GM12872 (cell line): ENCODE results near the gene RANGAP1.

Experiments
- CTCF ChIP-seq: IDR thresholded peaks from 3 replicates; pipeline ENCODE4 v1.5.1; 2011; ENCODE audit warnings: low read depth, mild to moderate bottlenecking, low read length, moderate library complexity; ENCODE audit not compliant: insufficient read depth

The RANGAP1 gene

DNA sequence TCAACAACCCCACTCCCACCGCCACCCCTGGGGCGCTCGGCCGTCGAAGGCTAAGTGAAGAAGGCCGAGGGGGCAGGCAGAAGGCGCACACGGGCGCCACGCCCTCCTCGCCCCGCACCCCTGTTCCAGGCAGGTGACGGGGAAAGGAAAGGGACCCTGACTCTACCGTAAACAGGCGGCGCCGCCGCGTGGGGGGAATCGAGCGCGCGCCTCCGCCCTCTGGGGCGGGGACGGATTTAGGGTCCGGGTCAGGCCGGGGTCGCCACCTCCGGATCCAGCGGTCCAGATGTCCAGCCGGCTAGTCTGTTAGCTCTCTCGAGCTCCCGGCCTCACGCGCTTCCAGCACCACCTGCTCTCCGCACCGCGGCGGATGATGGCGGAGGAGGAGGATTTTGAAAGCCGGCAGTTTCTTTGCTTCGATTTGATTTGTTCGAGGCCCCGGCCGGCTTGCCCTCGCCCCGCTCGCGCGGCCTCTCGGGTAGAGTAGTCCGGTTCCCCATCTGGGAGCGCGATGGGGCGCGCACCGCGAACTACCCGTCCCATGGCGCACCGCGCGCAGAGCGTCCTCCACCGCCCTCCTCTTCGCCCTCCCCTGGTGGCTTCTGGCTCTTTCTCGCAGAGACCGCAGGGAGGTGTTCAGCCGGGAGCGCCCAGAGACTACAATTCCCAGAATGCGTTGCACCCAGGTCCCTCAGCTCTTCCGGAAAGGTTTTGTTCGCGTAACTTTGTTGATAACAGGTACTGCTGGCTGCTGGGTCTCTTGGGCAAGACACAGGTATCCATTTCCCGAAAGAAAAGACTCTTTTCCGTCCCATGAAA is at the start of gene RANGAP1:
RANGAP1 (minus strand) TSS at position 368 of the 819 bp plus-strand sequence. CDS start 5,143 bp downstream, outside the sequence.
- TF ChIP-seq CTCF: 0 out of 3 replicates have a peak, but pooled peaks have one; percentile 11

DNA sequence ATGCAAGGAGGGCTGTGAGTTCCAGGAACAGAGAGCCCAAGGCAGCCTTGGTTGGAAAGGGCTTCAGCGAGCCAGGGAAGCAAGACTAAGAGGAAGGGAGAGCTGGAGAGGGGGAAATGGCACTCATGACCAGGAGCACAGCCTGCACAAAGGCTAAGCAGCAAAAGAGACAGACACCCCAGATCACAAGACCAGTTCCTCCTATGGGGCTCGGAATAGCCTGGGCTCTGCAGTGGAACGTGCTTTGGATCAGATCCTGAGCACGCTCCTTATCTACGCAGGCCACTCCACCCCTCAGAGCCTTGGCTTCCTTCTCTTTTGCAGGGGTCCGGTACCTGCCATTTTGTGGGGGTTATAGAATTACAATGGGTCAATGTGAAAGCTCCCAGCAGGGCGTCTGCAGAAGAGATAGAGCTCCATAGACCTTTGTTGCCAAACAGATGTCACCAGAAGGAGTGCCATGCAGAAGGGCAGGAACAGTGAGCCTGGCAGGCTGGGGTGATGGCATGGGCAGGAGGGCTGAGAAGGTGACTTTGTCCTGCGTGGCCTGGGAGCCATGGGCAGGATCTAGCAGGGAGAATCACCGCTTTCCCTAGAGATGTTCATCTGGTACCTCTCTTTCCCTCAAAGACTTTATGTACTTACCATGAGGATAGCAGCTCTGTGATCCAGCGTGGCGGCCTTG is 49.1 kb upstream of the RANGAP1 start:
- TF ChIP-seq CTCF: no peak

- no peak for TF ChIP-seq CTCF
Measured at GRCh38 chr22:41334215-41334614, 48.2 kb upstream of the RANGAP1 start.

DNA sequence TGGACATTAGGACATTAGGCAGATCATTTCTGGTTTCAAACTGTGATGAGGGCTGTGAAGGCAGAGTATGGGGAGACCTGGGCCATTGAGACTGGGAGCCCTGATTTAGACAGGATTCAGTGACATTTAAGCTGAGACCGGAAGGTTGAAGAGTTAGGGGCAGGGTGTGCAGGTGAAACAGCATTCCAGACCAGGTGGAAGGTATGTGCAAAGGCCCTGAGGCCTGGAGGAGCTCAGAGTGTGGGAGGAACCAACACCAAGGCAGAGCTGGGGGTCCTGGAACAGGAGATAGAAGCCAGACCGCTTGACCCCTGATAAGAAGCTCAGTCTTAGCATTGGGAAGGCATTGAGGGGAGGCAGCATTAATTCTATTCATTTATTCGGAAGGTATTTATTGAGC is 47.8 kb upstream of the RANGAP1 start:
- no peak for TF ChIP-seq CTCF

GRCh38 chr22:41332217-41332939 is 46.4 kb upstream of the RANGAP1 start:
- no peak for TF ChIP-seq CTCF

GRCh38 chr22:41330169-41330568 is 44.2 kb upstream of the RANGAP1 start:
- no peak for TF ChIP-seq CTCF

GRCh38 chr22:41327124-41327523 is 41.1 kb upstream of the RANGAP1 start:
- no peak for TF ChIP-seq CTCF
